GM03348 (cell line): ENCODE measurements around the gene RBM19.
"Not testable (repeated sequence)": the region's sequence is repeated elsewhere in the genome, so short reads cannot be mapped to it uniquely, and the experiment has no call there.

Experiments
- DNase-seq: peaks from one replicate; pipeline ENCODE4 v3.0.0; 2012; ENCODE audit warnings: low spot score

The RBM19 gene

GRCh38 chr12:113905829-113906228 lies 60.3 kb downstream of the RBM19 start:
- no peak for DNase-seq

GRCh38 chr12:113903381-113903863 lies 62.7 kb downstream of the RBM19 start:
- no peak for DNase-seq

GRCh38 chr12:113901319-113901718 lies 64.8 kb downstream of the RBM19 start:
- not testable (repeated sequence) for DNase-seq

- no peak for DNase-seq
Observed at GRCh38 chr12:113900716-113901115, 65.4 kb downstream of the RBM19 start.

GRCh38 chr12:113899561-113900471 lies 66.3 kb downstream of the RBM19 start:
- DNase-seq, result no peak

GRCh38 chr12:113899042-113899560 lies 67.0 kb downstream of the RBM19 start:
- no peak for DNase-seq

- no peak for DNase-seq
Observed at GRCh38 chr12:113898466-113898865, 67.7 kb downstream of the RBM19 start.

GRCh38 chr12:113897406-113897805 lies 68.7 kb downstream of the RBM19 start:
- no peak for DNase-seq

GRCh38 chr12:113896841-113897240 lies 69.3 kb downstream of the RBM19 start:
- DNase-seq, result no peak

- DNase-seq, result no peak
Observed at GRCh38 chr12:113896194-113896593, 69.9 kb downstream of the RBM19 start.

GRCh38 chr12:113895176-113895575 lies 70.9 kb downstream of the RBM19 start:
- no peak for DNase-seq

- no peak for DNase-seq
Observed at GRCh38 chr12:113894697-113895096, 71.4 kb downstream of the RBM19 start.

- no peak for DNase-seq
Observed at GRCh38 chr12:113893221-113893620, 72.9 kb downstream of the RBM19 start.

GRCh38 chr12:113892556-113892955 lies 73.6 kb downstream of the RBM19 start:
- DNase-seq, result no peak

GRCh38 chr12:113891739-113892520 lies 74.2 kb downstream of the RBM19 start:
- DNase-seq, result no peak

- DNase-seq, result no peak
Observed at GRCh38 chr12:113891167-113891692, 74.9 kb downstream of the RBM19 start.

- peak; percentile 72 for DNase-seq
Observed at GRCh38 chr12:113889891-113890581, 76.1 kb downstream of the RBM19 start.

- peak; percentile 83 for DNase-seq
Observed at GRCh38 chr12:113889076-113889475, 77.0 kb downstream of the RBM19 start.

- no peak for DNase-seq
Observed at GRCh38 chr12:113888435-113888834, 77.7 kb downstream of the RBM19 start.

- DNase-seq, result no peak
Observed at GRCh38 chr12:113887906-113888305, 78.2 kb downstream of the RBM19 start.

- no peak for DNase-seq
Observed at GRCh38 chr12:113886721-113887120, 79.4 kb downstream of the RBM19 start.

GRCh38 chr12:113884392-113884791 lies 81.7 kb downstream of the RBM19 start:
- DNase-seq, result no peak
